GM19452 (cell line): ENCODE measurements around the gene KIRREL3.

ENCODE experiments used
- ATAC-seq: cut with Tn5 transposase; IDR thresholded peaks from one replicate; pipeline ENCODE4 v1.9.1; 2021; ENCODE audit not compliant: unreplicated experiment

KIRREL3 gene

GRCh38 chr11:127000291-127000968, at the start of gene KIRREL3:
KIRREL3 (minus strand) TSS chr11:127000770.
- ATAC-seq, result no peak

- no peak for ATAC-seq
Observed at GRCh38 chr11:127050186-127050585, 49.6 kb upstream of the KIRREL3 start.

GRCh38 chr11:127049486-127049885, 48.9 kb upstream of the KIRREL3 start:
- ATAC-seq, result no peak

- no peak for ATAC-seq
Observed at GRCh38 chr11:127044535-127044934, 44.0 kb upstream of the KIRREL3 start.

- ATAC-seq, result no peak
Observed at GRCh38 chr11:127042445-127042844, 41.9 kb upstream of the KIRREL3 start.

GRCh38 chr11:127039591-127039990, 39.0 kb upstream of the KIRREL3 start:
- ATAC-seq, result no peak

- ATAC-seq, result no peak
Observed at GRCh38 chr11:127037596-127037995, 37.0 kb upstream of the KIRREL3 start.

GRCh38 chr11:127037001-127037400, 36.4 kb upstream of the KIRREL3 start:
- no peak for ATAC-seq

GRCh38 chr11:127035824-127036223, 35.3 kb upstream of the KIRREL3 start:
- no peak for ATAC-seq

GRCh38 chr11:127034973-127035372, 34.4 kb upstream of the KIRREL3 start:
- no peak for ATAC-seq

- ATAC-seq, result no peak
Observed at GRCh38 chr11:127028648-127029047, 28.1 kb upstream of the KIRREL3 start.

- ATAC-seq, result no peak
Observed at GRCh38 chr11:127027789-127028188, 27.2 kb upstream of the KIRREL3 start.

GRCh38 chr11:127027000-127027399, 26.4 kb upstream of the KIRREL3 start:
- no peak for ATAC-seq

- ATAC-seq, result no peak
Observed at GRCh38 chr11:127023991-127024390, 23.4 kb upstream of the KIRREL3 start.

- ATAC-seq, result no peak
Observed at GRCh38 chr11:127018683-127019279, 18.2 kb upstream of the KIRREL3 start.

- ATAC-seq, result no peak
Observed at GRCh38 chr11:127017482-127017881, 16.9 kb upstream of the KIRREL3 start.

- ATAC-seq, result no peak
Observed at GRCh38 chr11:127013550-127013949, 13.0 kb upstream of the KIRREL3 start.

GRCh38 chr11:127006311-127006710, 5.7 kb upstream of the KIRREL3 start:
- ATAC-seq, result no peak

GRCh38 chr11:127003260-127003981, 2.9 kb upstream of the KIRREL3 start:
- no peak for ATAC-seq

- no peak for ATAC-seq
Observed at GRCh38 chr11:127002669-127003259, 2.2 kb upstream of the KIRREL3 start.

- no peak for ATAC-seq
Observed at GRCh38 chr11:127000981-127001380, 411 bp upstream of the KIRREL3 start.

GRCh38 chr11:126999366-126999765, 1.2 kb downstream of the KIRREL3 start:
- ATAC-seq, result no peak
